H9 (cell line): ENCODE results near the gene HNF4A. TPM values are rescaled to one million over a fixed set of nuclear protein-coding genes. Genes with fewer than 3 reads are reported as not detected.

Experiments used
- DNase-seq: peaks from one replicate; pipeline ENCODE4 v3.0.0-alpha.2; 2017
- H2AFZ ChIP-seq: one replicate; pipeline ENCODE4 v1.6.1; 2013; ENCODE audit warnings: mild to moderate bottlenecking, low read length, control low read depth, moderate library complexity
- H2AK5ac ChIP-seq: 2 replicates; pipeline ENCODE4 v1.6.1; 2013; ENCODE audit warnings: low read length, control low read depth, mixed read lengths; ENCODE audit not compliant: insufficient read length
- H2BK120ac ChIP-seq: one replicate; pipeline ENCODE4 v1.6.1; 2013; ENCODE audit warnings: low read depth, mild to moderate bottlenecking, low read length, control low read depth, inconsistent platforms; ENCODE audit not compliant: poor library complexity, severe bottlenecking
- H2BK12ac ChIP-seq: 2 replicates; pipeline ENCODE4 v1.6.1; 2013; ENCODE audit warnings: low read length, control low read depth, mixed read lengths, low read depth; ENCODE audit not compliant: insufficient read length
- H2BK15ac ChIP-seq: 2 replicates; pipeline ENCODE4 v1.6.1; 2013; ENCODE audit warnings: low read depth, low read length, control low read depth
- H2BK20ac ChIP-seq: one replicate; pipeline ENCODE4 v1.6.1; 2013; ENCODE audit warnings: low read depth, mild to moderate bottlenecking, low read length, control low read depth, inconsistent platforms; ENCODE audit not compliant: poor library complexity, severe bottlenecking
- H2BK5ac ChIP-seq: 2 replicates; pipeline ENCODE4 v1.6.1; 2013; ENCODE audit warnings: low read length, control low read depth, mixed read lengths; ENCODE audit not compliant: insufficient read length
- H3K14ac ChIP-seq: 2 replicates; pipeline ENCODE4 v1.6.1; 2013; ENCODE audit warnings: low read length, control low read depth; ENCODE audit not compliant: insufficient read depth
- H3K18ac ChIP-seq: 2 replicates; pipeline ENCODE4 v1.6.1; 2013; ENCODE audit warnings: low read depth, mild to moderate bottlenecking, mixed read lengths, low read length, control low read depth; ENCODE audit not compliant: insufficient read length
- H3K23ac ChIP-seq: 2 replicates; pipeline ENCODE4 v1.6.1; 2013; ENCODE audit warnings: low read length, control low read depth, mixed read lengths, low read depth; ENCODE audit not compliant: insufficient read length
- H3K23me2 ChIP-seq: 2 replicates; pipeline ENCODE4 v1.6.1; 2013; ENCODE audit warnings: low read depth, mild to moderate bottlenecking, mixed read lengths, low read length, control low read depth; ENCODE audit not compliant: insufficient read length, poor library complexity, severe bottlenecking
- H3K27ac ChIP-seq: 2 replicates; pipeline ENCODE4 v1.5.1; 2013; ENCODE audit warnings: low read length, control low read depth, mixed read lengths, low read depth; ENCODE audit not compliant: insufficient read length
- H3K27me3 ChIP-seq: 2 replicates; pipeline ENCODE4 v1.6.1; 2013; ENCODE audit warnings: low read length, control low read depth, inconsistent platforms; ENCODE audit not compliant: insufficient read depth
- H3K4ac ChIP-seq: 2 replicates; pipeline ENCODE4 v1.6.1; 2013; ENCODE audit warnings: low read depth, mild to moderate bottlenecking, control low read depth, inconsistent platforms, low read length, moderate library complexity
- H3K4me1 ChIP-seq: 2 replicates; pipeline ENCODE4 v1.6.1; 2013; ENCODE audit warnings: low read length, control low read depth, inconsistent platforms; ENCODE audit not compliant: insufficient read depth
- H3K4me2 ChIP-seq: 2 replicates; pipeline ENCODE4 v1.6.1; 2013; ENCODE audit warnings: low read length, control low read depth, mixed read lengths; ENCODE audit not compliant: insufficient read length, insufficient read depth
- H3K56ac ChIP-seq: 2 replicates; pipeline ENCODE4 v1.6.1; 2013; ENCODE audit warnings: low read depth, mild to moderate bottlenecking, mixed read lengths, low read length, control low read depth; ENCODE audit not compliant: insufficient read length
- H3K79me1 ChIP-seq: 2 replicates; pipeline ENCODE4 v1.6.1; 2013; ENCODE audit warnings: low read depth, mild to moderate bottlenecking, moderate library complexity, low read length, control low read depth, inconsistent platforms; ENCODE audit not compliant: insufficient read depth, poor library complexity, severe bottlenecking
- H3K79me2 ChIP-seq: 2 replicates; pipeline ENCODE4 v1.6.1; 2013; ENCODE audit warnings: low read length, control low read depth, inconsistent platforms; ENCODE audit not compliant: insufficient read depth
- H3K9ac ChIP-seq: 2 replicates; pipeline ENCODE4 v1.6.1; 2013; ENCODE audit warnings: low read length, control low read depth, mixed read lengths; ENCODE audit not compliant: insufficient read length; ENCODE audit errors: extremely low read depth
- H3K9me3 ChIP-seq: one replicate; pipeline ENCODE4 v1.6.1; 2013; ENCODE audit warnings: low read depth, low read length, inconsistent platforms; ENCODE audit not compliant: control insufficient read depth
- H3T11ph ChIP-seq: one replicate; pipeline ENCODE4 v1.6.1; 2013; ENCODE audit warnings: mild to moderate bottlenecking, low read length, control low read depth, inconsistent platforms
- H4K20me1 ChIP-seq: one replicate; pipeline ENCODE4 v1.6.1; 2013; ENCODE audit not compliant: control insufficient read depth, insufficient read length, insufficient read depth
- H4K5ac ChIP-seq: 2 replicates; pipeline ENCODE4 v1.6.1; 2013; ENCODE audit warnings: low read depth, mild to moderate bottlenecking, mixed read lengths, low read length, control low read depth; ENCODE audit not compliant: insufficient read length
- H4K8ac ChIP-seq: replicated peaks from 2 replicates; pipeline ENCODE4 v1.6.1; 2013; ENCODE audit warnings: low read length, control low read depth, mixed read lengths, low read depth; ENCODE audit not compliant: insufficient read length
- H4K91ac ChIP-seq: 2 replicates; pipeline ENCODE4 v1.6.1; 2013; ENCODE audit warnings: low read depth, mild to moderate bottlenecking, moderate library complexity, mixed read lengths, low read length, control low read depth; ENCODE audit not compliant: insufficient read length
- H3K27ac Mint-ChIP-seq, 3 experiments: 2 replicates in 2 of 3; 3 replicates in 1 of 3; pipeline ENCODE4 v1.8.0; 2020 to 2021; ENCODE audit warnings: mixed read lengths in 3 of 3, mild to moderate bottlenecking in 1 of 3, moderate library complexity in 1 of 3
- H3K27me3 Mint-ChIP-seq: 2 replicates; pipeline ENCODE4 v1.8.0; 2021; ENCODE audit warnings: low read depth, mild to moderate bottlenecking, moderate library complexity, mixed read lengths
- H3K36me3 Mint-ChIP-seq, 3 experiments: 2 replicates in 2 of 3; 3 replicates in 1 of 3; pipeline ENCODE4 v1.8.0; 2020 to 2021; ENCODE audit warnings: low read depth in 3 of 3, mixed read lengths in 3 of 3; ENCODE audit not compliant: insufficient read depth in 1 of 3
- H3K4me1 Mint-ChIP-seq, 2 experiments: 2 replicates each; pipeline ENCODE4 v1.8.0; 2020; ENCODE audit warnings: mixed read lengths in 2 of 2
- H3K4me3 Mint-ChIP-seq, 2 experiments: 2 replicates in 1 of 2; 3 replicates in 1 of 2; pipeline ENCODE4 v1.8.0; 2020 to 2021; ENCODE audit warnings: mild to moderate bottlenecking in 2 of 2, mixed read lengths in 2 of 2, moderate library complexity in 1 of 2
- H3K9me3 Mint-ChIP-seq, 2 experiments: 2 replicates in 1 of 2; 3 replicates in 1 of 2; pipeline ENCODE4 v1.8.0; 2020; ENCODE audit warnings: mild to moderate bottlenecking in 2 of 2, mixed read lengths in 2 of 2, moderate library complexity in 1 of 2
- CTCF ChIP-seq: fragments of 200-600 bp; sonication (generic); conservative IDR thresholded peaks from 3 replicates; pipeline ENCODE4 v1.8.0; 2021; ENCODE audit warnings: antibody characterized with exemption, mild to moderate bottlenecking
- WGBS: extraction: QIAGEN DNeasy Blood & Tissue Kit; methylation state at CpG from one replicate; pipeline ENCODE4 v1.1.7; 2013; ENCODE audit warnings: missing lambda C conversion rate, low lambda C conversion rate, mixed read lengths; ENCODE audit not compliant: insufficient read length; ENCODE audit errors: extremely low coverage; 5-methylcytosine and 5-hydroxymethylcytosine counted together
- total RNA-seq: library from RNA; stranded (reverse); gene quantifications from 2 replicates; pipeline ENCODE4 v1.2.1, GENCODE V29; 2021

Gene HNF4A
- total RNA-seq, 1 experiment from 2014 or later: not detected

- Histone ChIP-seq H3K79me1 (no peaks in the 10 kb centered on the region), H3K4ac (no peak overlapping the region), H3K9ac (no peak overlapping the region), H4K20me1 (no peaks in the 10 kb centered on the region), H2AFZ (no peak overlapping the region), H3T11ph (no peak overlapping the region), H2AK5ac (no peak overlapping the region), H3K4me1 (no peaks in the 10 kb centered on the region), H2BK12ac (no peak overlapping the region), H2BK120ac (no peak overlapping the region), H4K8ac (no peak overlapping the region), H3K4me2 (no peak overlapping the region), H2BK15ac (no peak overlapping the region), H3K56ac (no peak overlapping the region), H3K14ac (no peak overlapping the region; the same call in 1 of the 2 replicates), H2BK5ac (no peak overlapping the region), H4K5ac (no peak overlapping the region), H3K27me3 (no peaks in the 10 kb centered on the region), H2BK20ac (no peak overlapping the region), H3K23me2 (no peaks in the 10 kb centered on the region), H3K79me2 (no peaks in the 10 kb centered on the region), H3K23ac (no peak overlapping the region), H4K91ac (no peak overlapping the region), H3K27ac (no peak overlapping the region), H3K9me3 (no peaks in the 10 kb centered on the region), H3K18ac (no peak overlapping the region)
- Mint-ChIP-seq H3K27me3 (peaks cover 9% of the 10 kb centered on the region), H3K4me3 (no peak overlapping the region), H3K9me3 (no peaks in the 10 kb centered on the region), H3K36me3 (no peaks in the 10 kb centered on the region), H3K27ac (no peak overlapping the region), H3K4me1 (peaks cover 0 to 9% of the 10 kb centered on the region in 2 experiments; a peak in 2 of 4 replicates)
- no CpG with 5 or more reads among the region's 14 CpGs for WGBS
- no peak for DNase-seq
- no peak for TF ChIP-seq CTCF
These were observed 58.3 kb downstream of the HNF4A start for GRCh38 chr20:44413575-44414345.
